Progenitor cell of endocrine pancreas (in vitro differentiated cells): ENCODE data around the gene TOR2A. TPM values are rescaled to one million over a fixed set of nuclear protein-coding genes. Genes with fewer than 3 reads are reported as not detected.

Experiments
- DNase-seq: peaks from one replicate; pipeline ENCODE4 v3.0.0; 2021; ENCODE audit warnings: low spot score; ENCODE audit not compliant: unreplicated experiment
- H3K27ac Mint-ChIP-seq: 2 replicates; pipeline ENCODE4 v1.8.0; 2021; ENCODE audit warnings: mild to moderate bottlenecking, moderate library complexity, mixed read lengths
- H3K27me3 Mint-ChIP-seq: 2 replicates; pipeline ENCODE4 v1.8.0; 2021; ENCODE audit warnings: mixed read lengths
- H3K36me3 Mint-ChIP-seq: 2 replicates; pipeline ENCODE4 v1.8.0; 2022; ENCODE audit warnings: mixed read lengths; ENCODE audit not compliant: insufficient read depth
- H3K4me1 Mint-ChIP-seq: 2 replicates; pipeline ENCODE4 v1.8.0; 2021; ENCODE audit warnings: low read depth, mixed read lengths
- H3K4me3 Mint-ChIP-seq: 2 replicates; pipeline ENCODE4 v1.8.0; 2021; ENCODE audit warnings: low read depth, mild to moderate bottlenecking, moderate library complexity, mixed read lengths
- H3K9me3 Mint-ChIP-seq: 2 replicates; pipeline ENCODE4 v1.8.0; 2021; ENCODE audit warnings: low read depth, mixed read lengths
- CTCF ChIP-seq: fragments of 200-600 bp; sonication (generic); IDR thresholded peaks from one replicate; pipeline ENCODE4 v1.5.0; 2021; ENCODE audit warnings: antibody characterized with exemption, mild to moderate bottlenecking; ENCODE audit not compliant: unreplicated experiment
- total RNA-seq: library from RNA; stranded (reverse); gene quantifications from 2 replicates; pipeline ENCODE4 v1.2.1, GENCODE V29; 2021

TOR2A gene
- total RNA-seq, 1 donor from 2014 or later: 24.2 TPM

GRCh38 chr9:127712371-127712770, 22.7 kb downstream of the TOR2A start:
- Mint-ChIP-seq H3K27me3 (no peaks in the 10 kb centered on the region), H3K9me3 (no peaks in the 10 kb centered on the region), H3K4me1 (peaks cover 9% of the 10 kb centered on the region), H3K36me3 (no peaks in the 10 kb centered on the region), H3K27ac (no peak overlapping the region), H3K4me3 (peak overlapping the region; percentile 9)
- no peak for DNase-seq
- no peak for TF ChIP-seq CTCF

DNA sequence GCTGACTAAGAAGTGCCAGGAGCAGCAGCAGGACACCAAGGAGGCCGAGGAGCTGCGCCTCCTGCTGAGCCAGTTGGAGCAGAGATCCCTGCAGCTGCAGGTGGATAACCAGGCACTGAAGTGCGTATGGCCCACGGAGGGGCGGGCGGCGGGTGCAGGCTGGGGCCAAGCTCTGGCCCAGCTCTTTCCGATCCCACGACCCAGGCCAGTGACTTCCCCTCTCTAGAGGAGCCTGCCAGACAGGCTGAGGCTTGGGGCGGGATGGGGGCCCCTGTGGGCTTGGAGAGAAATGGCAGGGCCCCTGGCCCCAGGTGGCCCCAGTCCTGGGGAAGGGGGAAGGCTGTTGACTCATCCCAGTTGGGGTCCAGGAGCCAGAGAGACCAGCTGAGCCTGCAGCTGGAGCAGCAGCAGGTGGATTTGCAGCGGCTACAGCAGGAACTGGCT, 23.2 kb downstream of the TOR2A start:
- Mint-ChIP-seq H3K27me3 (no peaks in the 10 kb centered on the region), H3K9me3 (no peaks in the 10 kb centered on the region), H3K36me3 (no peaks in the 10 kb centered on the region), H3K4me1 (peaks cover 10% of the 10 kb centered on the region), H3K27ac (no peak overlapping the region), H3K4me3 (no peak overlapping the region)
- DNase-seq: no peak
- TF ChIP-seq CTCF: no peak

GRCh38 chr9:127711226-127711701, 23.8 kb downstream of the TOR2A start:
- H3K36me3 Mint-ChIP-seq: no peaks in the 10 kb centered on the region
- no peaks in the 10 kb centered on the region for H3K9me3 Mint-ChIP-seq

DNA sequence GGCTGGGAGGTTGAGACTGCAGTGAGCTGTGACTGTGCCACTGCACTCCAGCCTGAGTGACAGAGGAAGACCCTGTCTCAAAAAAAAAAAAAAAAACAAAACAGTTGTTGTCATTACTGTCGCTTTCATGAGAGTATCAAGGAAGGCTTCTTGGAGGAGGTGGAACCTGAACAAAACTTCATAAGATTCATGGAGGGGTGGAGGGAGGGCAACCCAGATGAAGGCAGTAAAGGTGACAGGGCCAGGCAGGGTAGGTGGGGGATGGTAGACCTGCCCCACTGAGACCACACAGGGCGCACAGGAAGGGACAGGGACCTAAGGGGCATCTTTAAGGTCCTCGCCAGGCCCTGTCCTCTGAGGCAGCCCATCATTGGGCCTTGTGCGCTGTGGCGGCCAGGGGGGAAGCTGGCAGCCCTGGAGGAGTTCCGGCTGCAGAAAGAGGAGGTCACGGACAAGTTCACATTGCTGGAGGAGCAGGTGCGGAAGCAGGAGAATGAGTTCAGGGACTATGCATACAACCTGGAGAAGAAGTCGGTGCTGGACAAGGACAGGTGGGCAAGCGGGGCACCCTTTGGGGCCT, 24.8 kb downstream of the TOR2A start:
- Mint-ChIP-seq H3K4me1 (peaks cover 4% of the 10 kb centered on the region), H3K9me3 (no peaks in the 10 kb centered on the region), H3K27ac (no peak overlapping the region), H3K36me3 (no peaks in the 10 kb centered on the region), H3K4me3 (no peak overlapping the region), H3K27me3 (no peaks in the 10 kb centered on the region)
- no peak for TF ChIP-seq CTCF
- DNase-seq: no peak

More at GRCh38 chr9:127711226-127711701, 23.8 kb downstream of the TOR2A start:
- no peak for DNase-seq
- Mint-ChIP-seq H3K27ac (no peak overlapping the region), H3K27me3 (no peaks in the 10 kb centered on the region), H3K4me1 (peaks cover 10% of the 10 kb centered on the region), H3K4me3 (no peak overlapping the region)
- no peak for TF ChIP-seq CTCF

DNA sequence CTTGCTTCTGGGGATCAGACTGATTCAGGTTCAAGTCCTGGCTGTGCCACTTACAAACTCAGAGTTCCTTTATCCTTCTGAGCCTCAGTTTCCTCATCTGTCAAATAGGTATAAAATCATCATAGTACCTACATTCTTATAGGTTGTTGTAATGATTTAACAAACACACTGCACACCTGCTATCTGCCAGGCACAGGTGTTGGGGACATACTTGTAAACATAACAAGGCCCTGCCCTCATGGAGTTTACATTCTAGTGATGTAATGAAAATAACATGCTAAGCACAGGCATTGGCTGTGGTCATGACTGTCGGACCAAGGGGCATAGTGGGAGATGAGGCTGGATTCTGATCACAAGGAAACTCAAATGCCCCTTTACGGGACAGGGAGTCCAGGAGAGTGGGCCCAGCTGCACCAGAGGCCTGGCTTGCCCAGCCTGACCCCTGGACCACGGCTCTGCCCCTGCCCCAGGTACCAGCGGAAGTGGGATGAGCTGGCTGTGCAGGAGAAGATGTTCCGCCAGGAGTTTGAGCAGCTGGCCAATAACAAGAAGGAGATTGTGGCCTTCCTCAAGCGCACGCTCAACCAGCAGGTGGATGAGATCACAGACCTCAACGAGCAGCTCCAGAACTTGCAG, 26.0 kb downstream of the TOR2A start:
- Mint-ChIP-seq H3K27me3 (peaks cover 3% of the 10 kb centered on the region), H3K9me3 (no peaks in the 10 kb centered on the region), H3K27ac (no peak overlapping the region), H3K4me3 (no peak overlapping the region), H3K36me3 (no peaks in the 10 kb centered on the region), H3K4me1 (peaks cover 1% of the 10 kb centered on the region)
- DNase-seq: no peak
- TF ChIP-seq CTCF: no peak
